Psoas muscle (tissue), 8 donors: Measurements from ENCODE around the gene ATF3. TPM values are rescaled to one million over a fixed set of nuclear protein-coding genes. Genes with fewer than 3 reads are reported as not detected.

Experiments
- ATAC-seq, 4 donors: fragments of 200-7000 bp; cut with Tn5 transposase; one replicate each; pipeline ENCODE4 v1.9.1; 2020; ENCODE audit warnings: moderate library complexity in 3 of 4, mild to moderate bottlenecking in 2 of 4
- DNase-seq, 2 donors: peaks; one replicate each; pipeline ENCODE4 v3.0.0-alpha.2; 2020
- H3K27ac ChIP-seq: fragments of 200-600 bp; one replicate; pipeline ENCODE4 v1.8.0; 2022
- H3K27me3 ChIP-seq, 3 donors: fragments of 200-600 bp in 1 of 3; one replicate each; pipeline versions ENCODE4 v1.6.1 to v1.8.0; 2013 to 2022; ENCODE audit warnings: low read length in 2 of 3, mild to moderate bottlenecking in 2 of 3, moderate library complexity in 1 of 3; ENCODE audit not compliant: insufficient read depth in 3 of 3
- H3K36me3 ChIP-seq, 2 donors: fragments of 200-600 bp in 1 of 2; one replicate each; pipeline versions ENCODE4 v1.6.1 to v1.8.0; 2013 to 2022; ENCODE audit warnings: low read depth in 1 of 2, mild to moderate bottlenecking in 1 of 2, moderate library complexity in 1 of 2; ENCODE audit not compliant: insufficient read depth in 1 of 2
- H3K4me1 ChIP-seq: fragments of 200-600 bp; one replicate; pipeline ENCODE4 v1.8.0; 2022
- H3K4me3 ChIP-seq: fragments of 200-600 bp; one replicate; pipeline ENCODE4 v1.8.0; 2022; ENCODE audit warnings: mild to moderate bottlenecking
- H3K9me3 ChIP-seq: fragments of 200-600 bp; one replicate; pipeline ENCODE4 v1.8.0; 2022
- WGBS, 3 donors: extraction: QIAGEN DNeasy Blood & Tissue Kit; methylation state at CpG; one replicate each; pipeline versions ENCODE4 v1.1.6 to v1.1.7; 2013; 5-methylcytosine and 5-hydroxymethylcytosine counted together
- intact Hi-C, 2 donors: fragments of 100-400 bp; cut with DNase I; formaldehyde crosslinking; loops; one replicate each; pipeline versions ENCODE4 v1.11.0 to v1.14.2; 2022
- polyA plus RNA-seq, 3 donors: library from polyadenylated mRNA; stranded (reverse); fragments of 200-250 nt; gene quantifications; one replicate each; pipeline ENCODE4 v1.2.3, GENCODE V29; 2013
- total RNA-seq, 4 donors: library from RNA; stranded (reverse); fragmentation: NEBNext Ultra II Directional in 2 of 4; extraction: Animal tissue kit (Norgen Biotek cat#: 25700) in 2 of 4; gene quantifications; one replicate each; pipeline versions ENCODE4 v1.2.1 to v1.2.4, GENCODE V29; 2021 to 2023
- TF ChIP-seq, protein P1 (sequence below): fragments of 200-600 bp; IDR thresholded peaks from one replicate; pipeline ENCODE4 v1.8.0; 2022; ENCODE audit warnings: antibody characterized with exemption
- donor health status: healthy with polysubstance abuse.
- donor health status: DM: no; HTN: no; CAD: no; lungs with moderate emphysema.
- donor health status: Bipolar disorder and iron deficiency.
- donor health status: healthy.
- donor health status: DM: yes; HTN: yes; CAD: no.
- donor health status: DM: no; HTN: no; CAD: no.
- donor health status: DM: no; HTN: no; CAD: no.
- donor health status: DM: yes; HTN: yes; CAD: no.

ATF3 gene
- total and polyA plus RNA-seq, 7 donors, result 6.6 to 51.3 (median 14.9) TPM

DNA sequence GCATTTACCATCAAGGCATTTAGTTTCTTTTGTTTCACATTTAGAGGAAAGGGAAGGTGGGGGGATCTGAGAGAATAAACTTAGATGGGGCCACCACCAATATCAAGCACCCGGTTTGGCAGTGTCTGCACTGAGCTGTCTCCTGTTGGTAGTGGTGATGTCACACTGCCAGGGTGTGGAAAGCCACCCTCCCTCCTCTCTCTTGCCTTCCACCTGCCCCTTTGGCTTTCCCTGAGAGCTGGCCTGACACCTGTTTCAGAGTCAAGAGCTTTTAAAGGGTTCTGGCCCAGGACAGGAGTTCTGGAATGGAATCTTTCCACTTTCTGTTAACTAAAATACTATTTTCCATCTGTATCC, 13.4 kb downstream of the ATF3 start:
- Histone ChIP-seq H3K9me3 (no peaks in the 10 kb centered on the region), H3K4me1 (no peaks in the 10 kb centered on the region), H3K27ac (no peak overlapping the region), H3K4me3 (no peak overlapping the region), H3K27me3 (peaks cover 0 to 8% (median 0%) of the 10 kb centered on the region in 3 donors), H3K36me3 (peaks cover 7 to 41% of the 10 kb centered on the region in 2 donors)
- ATAC-seq, result peak in 1 of 4 donors; percentile 39
- no peak for DNase-seq
- TF ChIP-seq, protein P1, sequence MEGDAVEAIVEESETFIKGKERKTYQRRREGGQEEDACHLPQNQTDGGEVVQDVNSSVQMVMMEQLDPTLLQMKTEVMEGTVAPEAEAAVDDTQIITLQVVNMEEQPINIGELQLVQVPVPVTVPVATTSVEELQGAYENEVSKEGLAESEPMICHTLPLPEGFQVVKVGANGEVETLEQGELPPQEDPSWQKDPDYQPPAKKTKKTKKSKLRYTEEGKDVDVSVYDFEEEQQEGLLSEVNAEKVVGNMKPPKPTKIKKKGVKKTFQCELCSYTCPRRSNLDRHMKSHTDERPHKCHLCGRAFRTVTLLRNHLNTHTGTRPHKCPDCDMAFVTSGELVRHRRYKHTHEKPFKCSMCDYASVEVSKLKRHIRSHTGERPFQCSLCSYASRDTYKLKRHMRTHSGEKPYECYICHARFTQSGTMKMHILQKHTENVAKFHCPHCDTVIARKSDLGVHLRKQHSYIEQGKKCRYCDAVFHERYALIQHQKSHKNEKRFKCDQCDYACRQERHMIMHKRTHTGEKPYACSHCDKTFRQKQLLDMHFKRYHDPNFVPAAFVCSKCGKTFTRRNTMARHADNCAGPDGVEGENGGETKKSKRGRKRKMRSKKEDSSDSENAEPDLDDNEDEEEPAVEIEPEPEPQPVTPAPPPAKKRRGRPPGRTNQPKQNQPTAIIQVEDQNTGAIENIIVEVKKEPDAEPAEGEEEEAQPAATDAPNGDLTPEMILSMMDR, result no peak
- WGBS, 3 donors, result 45 to 49% (median 48%) methylated on average over 1 of the region's 1 CpG
- intact Hi-C loops, result no loop called here

DNA sequence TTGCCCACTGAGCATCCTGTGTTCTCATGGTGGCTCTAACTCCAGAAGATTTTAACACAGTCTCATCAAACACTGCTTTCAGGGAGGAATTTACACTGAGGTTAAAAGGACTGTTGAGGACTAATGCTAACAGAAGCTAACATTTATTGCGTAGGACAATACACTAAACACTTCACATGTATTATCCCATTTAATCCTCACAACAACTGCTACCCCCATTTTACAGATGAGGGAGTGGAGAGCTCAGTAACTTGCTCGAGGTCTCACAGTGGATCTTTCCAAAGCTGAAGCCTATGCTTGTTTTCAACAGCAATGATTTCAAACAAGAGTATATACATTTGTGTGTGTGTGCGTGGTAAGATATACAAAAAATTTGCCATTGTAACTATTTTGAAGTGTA, 13.9 kb downstream of the ATF3 start:
- peaks cover 0 to 8% (median 0%) of the 10 kb centered on the region in 3 donors for H3K27me3 ChIP-seq
- TF ChIP-seq, protein P1, result no peak
- H3K4me3 ChIP-seq, result no peak overlapping the region
- ATAC-seq (no peak), DNase-seq (no peak)
- no peaks in the 10 kb centered on the region for H3K9me3 ChIP-seq
- H3K4me1 ChIP-seq, result no peaks in the 10 kb centered on the region
- WGBS, 3 donors, result 83 to 91% (median 90%) methylated on average over 3 of the region's 3 CpGs
- no peak overlapping the region for H3K27ac ChIP-seq
- intact Hi-C loops, result no loop called here
- peaks cover 7 to 36% of the 10 kb centered on the region in 2 donors for H3K36me3 ChIP-seq

DNA sequence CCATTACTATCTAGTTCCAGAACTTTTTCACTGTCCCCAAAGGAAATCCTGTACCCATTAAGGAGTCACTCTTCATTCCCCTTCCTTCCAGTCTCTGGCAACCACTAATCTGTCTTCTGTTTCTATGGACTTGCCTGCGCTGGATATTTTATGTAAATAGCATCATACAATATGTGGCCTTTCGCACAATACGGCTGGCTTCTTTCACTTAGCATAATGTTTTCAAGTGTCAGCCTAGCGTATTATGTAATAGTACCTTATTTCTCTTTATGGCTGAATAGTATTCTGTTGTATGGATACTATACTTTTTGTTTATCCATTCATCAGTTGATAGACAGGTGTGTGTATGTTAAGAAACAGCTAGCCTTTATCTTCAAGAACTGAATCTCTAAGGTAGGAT, 14.3 kb downstream of the ATF3 start:
- no peak for DNase-seq
- intact Hi-C loops, result no loop called here
- WGBS, 3 donors, result 94% methylated on average over 4 of the region's 4 CpGs
- Histone ChIP-seq H3K4me1 (no peaks in the 10 kb centered on the region), H3K27me3 (peaks cover 0 to 8% (median 0%) of the 10 kb centered on the region in 3 donors), H3K9me3 (no peaks in the 10 kb centered on the region), H3K27ac (no peak overlapping the region), H3K36me3 (peaks cover 7 to 31% of the 10 kb centered on the region in 2 donors), H3K4me3 (no peak overlapping the region)
- no peak for ATAC-seq
- TF ChIP-seq, protein P1, result no peak

DNA sequence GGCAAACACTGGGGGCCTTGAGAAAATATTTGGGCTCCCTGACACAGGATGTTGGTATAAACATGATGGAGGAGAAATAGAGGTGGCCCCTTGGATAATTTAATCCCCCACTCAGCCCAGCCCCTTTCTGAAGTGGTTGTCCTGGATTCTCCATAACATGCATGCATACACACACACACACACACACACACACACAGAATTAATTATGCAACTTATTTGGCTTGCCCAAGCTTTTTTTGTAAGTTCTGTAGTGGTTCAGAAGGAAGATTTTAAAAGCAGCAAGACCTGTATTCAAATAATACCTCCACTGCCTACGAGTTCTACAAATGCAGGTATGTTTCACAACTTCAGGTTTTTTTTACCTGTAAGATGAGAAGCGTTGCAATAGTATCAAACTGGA, 15.0 kb downstream of the ATF3 start:
- ATAC-seq, result no peak

More for the DNA sequence above, 15.0 kb downstream of the ATF3 start:
- DNase-seq, result no peak
- H3K27me3 ChIP-seq, result peaks cover 0 to 8% (median 0%) of the 10 kb centered on the region in 3 donors
- no peak overlapping the region for H3K4me3 ChIP-seq
- no peaks in the 10 kb centered on the region for H3K4me1 ChIP-seq
- peaks cover 7 to 25% of the 10 kb centered on the region in 2 donors for H3K36me3 ChIP-seq
- WGBS, 3 donors, result 91 to 96% (median 92%) methylated on average over 2 of the region's 2 CpGs
- intact Hi-C loops, result no loop called here
- TF ChIP-seq, protein P1, result no peak
- no peak overlapping the region for H3K27ac ChIP-seq
- H3K9me3 ChIP-seq, result no peaks in the 10 kb centered on the region
